ENCODE results near the gene SLC2A13.
"Not testable (repeated sequence)": the region's sequence is repeated elsewhere in the genome, so short reads cannot be mapped to it uniquely, and the experiment has no call there.

The SLC2A13 gene

DNA sequence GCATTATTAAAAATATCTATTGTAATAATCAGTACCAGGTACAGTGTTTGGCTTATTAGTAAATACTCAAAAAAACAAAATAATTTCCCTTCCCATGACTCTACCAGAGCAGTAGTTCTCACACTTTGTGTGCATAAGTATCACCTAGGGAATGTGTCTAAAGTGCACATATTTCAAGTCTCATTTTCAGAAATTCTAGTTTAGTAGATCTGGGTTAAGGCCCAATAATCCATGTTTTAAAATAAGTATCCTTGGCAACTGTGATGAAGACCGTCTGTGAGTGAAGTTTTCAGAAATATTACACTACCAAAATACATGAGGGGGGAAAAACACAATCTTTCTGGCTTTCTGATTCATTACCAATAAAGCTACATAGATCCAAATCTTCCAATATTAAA lies 237.6 kb downstream of the SLC2A13 start:
- DNase-seq (ENCODE audit: low read depth), result no peak

DNA sequence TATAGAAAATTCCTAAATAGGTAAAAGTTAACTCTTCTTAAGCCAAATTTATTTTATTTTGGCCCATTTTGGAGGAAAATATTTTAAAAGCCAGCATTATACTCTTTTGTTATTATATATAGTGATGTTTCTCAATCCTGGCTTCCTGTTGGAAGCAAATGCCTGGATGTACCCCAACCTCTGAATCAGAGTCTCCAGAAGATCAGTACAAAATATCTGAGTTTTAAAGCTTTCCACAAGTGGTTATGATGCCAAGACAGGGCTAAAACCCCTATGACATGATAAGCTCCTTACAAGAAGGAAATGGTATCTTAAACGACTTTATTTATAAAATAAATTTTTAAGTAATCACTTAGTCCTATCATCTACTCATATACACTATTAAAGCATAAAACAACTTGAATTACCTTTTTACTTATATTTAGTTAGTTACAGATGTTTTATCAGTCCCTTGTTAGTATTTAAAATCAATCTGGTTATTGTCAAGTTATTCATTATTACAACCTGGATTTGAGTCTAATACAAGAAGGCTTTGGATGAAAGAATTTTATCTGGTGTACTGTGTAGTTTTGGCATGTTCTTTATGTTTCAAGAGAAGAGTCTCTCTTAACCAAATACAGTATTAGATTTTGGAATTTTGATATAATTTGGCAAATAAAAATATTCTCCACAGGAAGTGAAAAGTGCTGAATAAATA lies 238.1 kb downstream of the SLC2A13 start:
- DNase-seq (ENCODE audit: low read depth), result no peak

DNA sequence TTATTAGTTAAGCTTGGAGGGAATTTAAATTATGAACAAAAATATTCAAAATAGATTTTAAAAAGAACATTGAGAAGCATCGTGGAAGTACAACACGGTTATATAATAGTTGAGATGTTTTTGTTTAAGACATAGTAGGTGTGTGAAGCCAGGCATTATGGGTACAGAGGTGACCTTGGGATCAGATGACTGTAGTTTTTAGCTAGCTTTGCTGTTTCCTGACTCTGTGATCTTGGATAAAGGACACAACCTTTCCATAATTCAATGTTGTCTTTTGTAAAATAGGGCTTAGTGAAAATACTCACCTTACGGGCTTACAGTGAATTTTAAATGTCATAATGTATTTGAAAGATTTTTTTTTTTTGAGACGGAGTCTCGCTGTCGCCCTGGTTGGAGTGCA lies 239.7 kb downstream of the SLC2A13 start:
- DNase-seq (ENCODE audit: low read depth), result no peak

DNA sequence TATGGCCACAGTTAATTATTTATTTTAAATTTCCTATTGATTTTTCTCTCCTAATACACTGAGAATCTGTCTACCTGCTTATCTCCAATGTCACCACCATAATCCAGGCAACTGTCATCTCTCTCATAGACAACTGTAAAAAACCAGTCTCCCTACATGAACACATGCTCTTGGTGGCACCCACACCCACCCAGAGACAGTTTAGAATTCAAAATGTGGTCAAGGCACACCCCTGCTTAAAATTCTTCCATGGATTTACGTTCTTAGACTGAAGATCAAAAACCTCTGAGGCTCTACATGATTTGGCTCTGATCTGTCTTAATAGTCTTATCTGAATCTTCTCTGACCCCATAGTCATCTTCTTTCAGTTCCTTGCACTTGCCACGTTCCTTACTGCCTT lies 245.2 kb downstream of the SLC2A13 start:
- DNase-seq (ENCODE audit: low read depth), result no peak

- DNase-seq (ENCODE audit: low read depth), result no peak
Observed at GRCh38 chr12:39853003-39853402, 252.9 kb downstream of the SLC2A13 start.

- DNase-seq (ENCODE audit: low read depth), result no peak
Observed at GRCh38 chr12:39852346-39852745, 253.5 kb downstream of the SLC2A13 start.

DNA sequence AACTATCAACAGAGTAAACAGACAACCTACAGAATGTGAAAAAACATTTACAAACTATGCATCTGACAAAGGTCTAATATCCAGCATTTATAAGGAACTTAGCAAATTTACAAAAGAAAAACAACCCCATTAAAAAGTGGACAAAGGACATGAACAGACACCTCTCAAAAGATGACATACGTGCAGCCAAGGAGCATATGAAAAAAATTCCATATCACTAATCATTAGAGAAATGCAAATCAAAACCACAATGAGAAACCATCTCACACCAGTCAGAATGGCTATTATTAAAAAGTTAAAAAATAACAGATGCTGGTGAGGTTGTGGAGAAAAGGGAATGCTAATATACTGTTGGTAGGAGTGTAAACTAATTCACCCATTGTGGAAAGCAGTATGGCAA lies 257.7 kb downstream of the SLC2A13 start:
- DNase-seq (ENCODE audit: low read depth), result not testable (repeated sequence)

DNA sequence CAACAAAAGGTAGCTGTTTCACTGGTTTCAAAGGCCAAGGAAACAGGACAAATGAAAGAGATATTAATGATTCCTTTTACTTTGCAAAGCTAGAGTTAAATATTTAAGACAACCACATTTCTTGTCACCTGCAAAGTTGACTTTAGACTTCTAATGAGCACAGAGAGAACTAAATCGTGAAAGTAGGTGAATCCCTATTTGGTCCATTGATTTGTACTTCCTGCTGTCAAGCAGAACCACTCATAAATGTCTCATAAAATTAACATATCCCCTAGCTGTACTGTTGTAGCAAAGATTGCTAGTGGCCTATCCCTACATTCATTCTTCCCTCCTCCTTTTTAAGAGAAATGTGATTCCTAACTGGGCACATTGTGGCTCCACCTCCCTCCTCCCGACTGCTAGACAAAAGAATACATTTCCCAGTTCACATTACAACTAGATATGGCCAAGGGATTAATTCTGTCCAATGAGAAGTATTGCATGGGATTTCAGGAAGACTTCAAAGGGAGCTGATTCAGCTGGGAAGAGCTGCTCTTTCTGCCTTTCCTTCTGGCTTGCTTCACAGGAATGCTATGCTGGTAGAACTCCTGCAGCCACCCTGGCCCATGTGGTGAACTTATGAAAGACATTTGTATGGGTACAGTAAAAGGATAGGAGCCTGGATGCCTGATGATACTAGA lies 258.8 kb downstream of the SLC2A13 start:
- DNase-seq (ENCODE audit: low read depth), result peak; percentile 42

- DNase-seq (ENCODE audit: low read depth), result no peak
Observed at GRCh38 chr12:39846304-39846703, 259.6 kb downstream of the SLC2A13 start.

DNA sequence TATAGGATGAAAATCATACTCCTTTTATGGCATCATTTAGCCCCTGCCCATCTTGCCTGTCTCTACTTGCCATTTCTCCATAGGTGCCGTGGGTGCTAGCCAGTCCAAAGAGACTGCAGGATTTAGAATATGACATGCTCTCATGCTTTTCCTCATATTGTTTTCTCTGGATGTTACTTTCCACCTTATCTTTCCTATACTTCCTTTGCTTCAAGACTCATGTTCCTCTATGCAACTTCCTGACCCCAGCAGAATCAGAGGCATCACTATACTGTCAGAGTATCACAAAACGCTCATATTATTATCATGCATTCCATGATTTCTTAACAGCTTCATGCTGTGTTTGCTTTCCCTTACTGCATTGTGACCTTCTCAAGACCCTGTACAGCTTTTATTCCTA lies 265.5 kb downstream of the SLC2A13 start:
- no peak for DNase-seq (ENCODE audit: low read depth)

GRCh38 chr12:39839072-39839471 lies 266.8 kb downstream of the SLC2A13 start:
- no peak for DNase-seq (ENCODE audit: low read depth)

DNA sequence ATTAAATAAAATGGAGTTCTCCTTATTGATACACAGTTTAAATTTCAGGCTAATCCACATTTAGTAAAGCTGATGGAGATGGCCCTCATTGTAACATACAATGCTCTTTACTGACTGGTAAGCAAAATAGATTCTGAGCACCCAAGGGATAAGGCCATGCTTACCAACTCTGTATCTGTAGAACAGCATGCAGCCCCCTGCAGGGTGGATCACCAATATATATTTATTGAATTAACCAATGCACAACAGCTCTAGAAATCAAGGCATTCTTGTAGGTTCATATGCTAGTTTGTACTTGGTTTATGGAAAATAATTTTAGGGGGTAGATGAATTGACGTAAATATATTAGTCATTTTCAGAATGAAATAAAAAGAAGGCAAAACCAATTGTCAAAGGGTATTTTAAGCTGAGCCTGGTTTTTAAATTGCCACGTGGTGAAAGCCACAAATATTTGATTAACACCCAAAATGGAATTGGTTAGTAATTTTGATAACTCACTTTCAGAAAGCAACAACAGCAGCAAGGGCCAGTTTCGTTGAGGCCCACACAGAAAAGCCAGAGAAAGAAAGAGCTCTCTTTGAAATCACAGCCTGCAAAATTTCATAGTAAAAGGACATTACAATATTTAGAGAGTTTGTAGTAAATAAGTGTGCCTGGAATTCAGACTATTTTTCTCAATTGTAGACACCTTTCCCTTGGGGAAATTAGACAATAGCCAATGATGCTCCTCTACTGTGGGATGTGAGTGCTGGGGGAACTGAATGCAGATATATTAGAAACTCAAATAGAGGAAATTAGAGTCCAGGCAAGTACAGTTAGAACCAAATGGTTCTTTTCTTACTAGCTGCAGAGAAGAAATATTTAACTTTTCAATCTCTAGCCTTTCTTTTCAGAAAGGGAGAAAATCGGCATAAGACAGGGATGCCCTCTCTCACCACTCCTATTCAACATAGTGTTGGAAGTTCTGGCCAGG lies 270.1 kb downstream of the SLC2A13 start:
- DNase-seq (ENCODE audit: low read depth), result no peak

- DNase-seq (ENCODE audit: low read depth), result no peak
Observed at GRCh38 chr12:39831587-39832315, 274.1 kb downstream of the SLC2A13 start.

- peak; percentile 21 for DNase-seq (ENCODE audit: low read depth)
Observed at GRCh38 chr12:39830852-39831520, 274.9 kb downstream of the SLC2A13 start.

GRCh38 chr12:39830171-39830570 lies 275.7 kb downstream of the SLC2A13 start:
- no peak for DNase-seq (ENCODE audit: low read depth)

- peak; percentile 57 for DNase-seq (ENCODE audit: low read depth)
Observed at GRCh38 chr12:39824505-39825212, 281.2 kb downstream of the SLC2A13 start.

GRCh38 chr12:39816671-39817185 lies 289.2 kb downstream of the SLC2A13 start:
- no peak for DNase-seq (ENCODE audit: low read depth)

- DNase-seq (ENCODE audit: low read depth), result no peak
Observed at GRCh38 chr12:39815746-39816145, 290.1 kb downstream of the SLC2A13 start.

DNA sequence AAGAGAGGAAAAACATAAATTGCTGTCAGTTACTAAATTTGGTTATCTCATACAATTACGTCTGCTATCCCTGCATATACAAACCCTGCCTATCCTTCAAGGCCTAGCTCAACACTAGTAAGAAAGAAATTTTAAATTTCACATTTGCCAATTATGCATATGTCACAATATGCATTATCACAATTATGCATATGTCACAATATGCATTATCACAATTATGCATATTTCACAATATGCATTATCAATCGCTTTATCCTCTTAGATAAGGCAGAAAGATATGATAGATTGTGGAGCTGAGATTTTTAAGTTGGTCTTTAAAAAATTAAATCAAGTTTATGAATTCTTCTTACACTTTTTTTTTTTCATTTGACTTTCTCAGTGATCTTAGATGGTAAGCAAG lies 291.3 kb downstream of the SLC2A13 start:
- no peak for DNase-seq (ENCODE audit: low read depth)

DNA sequence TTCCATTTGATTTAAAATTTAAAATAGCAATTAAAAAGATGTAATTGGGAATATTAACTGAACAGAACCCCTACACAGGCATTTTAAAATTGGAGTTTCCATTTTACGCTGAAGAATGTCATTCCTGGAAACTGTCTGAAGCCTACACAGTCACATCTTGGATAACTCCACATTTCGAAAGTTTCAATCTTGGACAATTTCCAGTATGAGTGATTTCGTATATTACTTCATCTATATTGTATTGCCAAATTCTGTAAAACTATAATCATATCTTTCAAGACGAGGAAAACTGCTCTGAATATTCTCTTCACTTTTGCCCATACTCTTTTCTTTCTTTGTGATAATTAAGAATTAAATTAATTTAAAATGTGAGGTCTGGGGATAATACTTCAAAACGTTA lies 292.1 kb downstream of the SLC2A13 start:
- peak; percentile 56 for DNase-seq (ENCODE audit: low read depth)

Data from fibroblast of gingiva (primary cell).